Osteoblast (primary cell): ENCODE results near the gene TBL2. TPM values are rescaled to one million over a fixed set of nuclear protein-coding genes. Genes with fewer than 3 reads are reported as not detected.

ENCODE experiments used
- DNase-seq: peaks from one replicate; pipeline ENCODE4 v3.0.0; 2011; ENCODE audit warnings: low spot score, mixed read lengths; ENCODE audit not compliant: insufficient read length; ENCODE audit errors: missing footprints
- H2AFZ ChIP-seq: 2 replicates; pipeline ENCODE4 v1.6.0; 2011; ENCODE audit warnings: mild to moderate bottlenecking, low read length
- H3K27ac ChIP-seq: 2 replicates; pipeline ENCODE4 v1.5.1; 2011; ENCODE audit warnings: mild to moderate bottlenecking, low read depth, low read length, moderate library complexity
- H3K27me3 ChIP-seq: 2 replicates; pipeline ENCODE4 v1.6.0; 2012; ENCODE audit warnings: mild to moderate bottlenecking, control low read depth, inconsistent platforms, low read length, moderate library complexity; ENCODE audit not compliant: insufficient read depth
- H3K36me3 ChIP-seq: 2 replicates; pipeline ENCODE4 v1.5.1; 2011; ENCODE audit warnings: mild to moderate bottlenecking, low read length, control low read depth, moderate library complexity; ENCODE audit not compliant: insufficient read depth
- H3K4me1 ChIP-seq: 2 replicates; pipeline ENCODE4 v1.5.1; 2011; ENCODE audit warnings: mild to moderate bottlenecking, low read length, control low read depth, moderate library complexity; ENCODE audit not compliant: insufficient read depth
- H3K4me2 ChIP-seq: 2 replicates; pipeline ENCODE4 v1.6.0; 2011; ENCODE audit warnings: mild to moderate bottlenecking, low read length; ENCODE audit not compliant: insufficient read depth
- H3K4me3 ChIP-seq: fragments of 200-600 bp; sonication (generic); 3 replicates; pipeline ENCODE4 v1.5.1; 2012; ENCODE audit warnings: mild to moderate bottlenecking, low read length, inconsistent platforms; ENCODE audit not compliant: insufficient read depth
- H3K79me2 ChIP-seq: 2 replicates; pipeline ENCODE4 v1.6.0; 2012; ENCODE audit warnings: mild to moderate bottlenecking, low read length, control low read depth, inconsistent platforms; ENCODE audit not compliant: insufficient read depth
- H3K9me3 ChIP-seq: 2 replicates; pipeline ENCODE4 v1.5.1; 2011; ENCODE audit warnings: low read depth, low read length, control low read depth
- H4K20me1 ChIP-seq: 2 replicates; pipeline ENCODE4 v1.6.0; 2012; ENCODE audit warnings: mild to moderate bottlenecking, low read length, control low read depth; ENCODE audit not compliant: insufficient read depth
- CTCF ChIP-seq: IDR thresholded peaks from 2 replicates; pipeline ENCODE4 v1.5.1; 2011; ENCODE audit warnings: mild to moderate bottlenecking, low read depth, low read length, moderate library complexity; ENCODE audit errors: extremely low read depth
- total RNA-seq: library from RNA; depleted of rRNA; stranded (reverse); fragments of >200 nt; gene quantifications from 2 replicates; pipeline ENCODE4 v1.2.3, GENCODE V29; 2012

TBL2 gene
- total RNA-seq, 1 donor: 56.1 TPM

DNA sequence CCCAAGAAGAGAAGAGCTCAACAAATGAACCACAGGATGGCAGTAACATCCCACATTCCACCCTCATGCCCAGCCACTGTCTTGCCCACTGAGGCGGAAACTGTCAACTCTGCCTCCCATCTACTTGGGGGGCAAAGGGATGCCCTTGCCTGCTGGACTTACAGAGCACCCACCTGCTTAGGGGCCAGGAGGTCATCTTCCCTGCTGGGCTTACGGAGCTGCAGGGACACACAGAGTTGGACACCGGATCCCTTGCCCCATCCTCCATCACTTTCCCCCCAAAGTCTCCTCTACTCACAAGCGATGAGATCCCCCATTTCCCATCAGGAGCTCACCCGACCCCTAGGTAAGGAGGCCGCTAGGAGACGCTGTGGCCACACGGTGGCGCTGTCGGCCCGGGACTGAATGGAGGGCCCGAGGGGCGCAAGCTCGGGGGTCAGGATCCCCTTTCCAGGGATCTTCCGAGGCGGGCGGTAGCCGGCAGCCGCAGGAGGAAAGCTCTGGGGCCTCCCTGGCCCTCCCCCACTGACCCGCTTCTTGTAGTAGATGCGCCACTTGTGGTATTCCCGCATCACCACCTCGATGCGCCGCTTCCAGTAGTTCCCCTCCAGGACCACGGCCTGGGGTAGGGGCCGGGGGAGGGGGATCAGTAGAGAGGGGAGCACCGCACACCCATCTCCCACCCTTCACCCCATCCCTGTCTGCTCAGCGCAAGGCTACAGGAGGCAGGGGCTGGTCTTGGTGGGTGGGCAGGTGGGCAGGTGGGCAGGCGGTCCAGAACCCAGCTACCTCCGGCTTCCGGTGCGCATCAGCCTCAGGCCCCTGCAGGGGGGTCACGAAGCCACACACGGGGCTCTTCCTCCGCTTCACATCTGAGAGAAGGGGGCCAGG, 28.7 kb upstream of the TBL2 start:
- no peaks in the 10 kb centered on the region for H3K36me3 ChIP-seq
- H3K4me3 ChIP-seq: peak overlapping the region; percentile 46
- H2AFZ ChIP-seq: peak overlapping the region; percentile 41
- peaks cover 4% of the 10 kb centered on the region for H3K27me3 ChIP-seq
- peak overlapping the region; percentile 67 for H3K4me2 ChIP-seq
- DNase-seq: peak; percentile 98
- peaks cover 2% of the 10 kb centered on the region for H3K4me1 ChIP-seq
- TF ChIP-seq CTCF: peak; percentile 85
- H3K9me3 ChIP-seq: no peaks in the 10 kb centered on the region
- no peaks in the 10 kb centered on the region for H3K79me2 ChIP-seq
- no peak overlapping the region for H3K27ac ChIP-seq
- no peaks in the 10 kb centered on the region for H4K20me1 ChIP-seq

DNA sequence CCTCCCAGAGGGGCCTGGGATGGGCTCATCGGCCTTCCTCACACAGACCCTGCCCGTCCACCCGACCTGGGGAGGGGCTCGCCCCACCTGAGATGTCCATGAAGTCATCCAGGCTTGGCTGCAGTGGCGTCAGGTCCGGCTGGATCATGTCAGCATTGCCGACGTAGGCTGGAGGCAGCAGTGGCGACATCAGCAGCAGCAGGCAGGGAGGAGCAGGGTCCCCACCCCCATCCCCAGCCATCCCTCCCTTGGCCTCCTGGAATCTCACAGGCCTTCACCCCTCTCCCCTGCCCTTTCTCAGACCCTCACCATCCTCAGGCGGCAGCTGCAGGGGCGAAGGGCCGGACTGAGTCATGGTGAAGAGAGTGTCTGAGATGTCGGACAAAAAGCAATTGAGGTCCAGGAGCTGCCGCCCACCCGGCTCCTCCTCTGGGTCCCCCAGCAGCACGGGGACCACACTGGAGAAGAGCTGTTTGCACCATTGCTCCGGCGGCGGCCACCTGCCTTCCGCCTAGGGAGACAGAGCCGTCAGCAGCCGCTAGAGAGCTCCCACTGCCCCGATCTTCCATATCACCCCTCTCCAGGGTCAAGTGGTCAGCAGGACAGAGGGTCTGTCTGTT, 27.3 kb upstream of the TBL2 start:
- Histone ChIP-seq H3K4me2 (no peak overlapping the region), H4K20me1 (no peaks in the 10 kb centered on the region), H3K27me3 (peaks cover 4% of the 10 kb centered on the region), H3K36me3 (no peaks in the 10 kb centered on the region), H2AFZ (no peak overlapping the region), H3K4me1 (peaks cover 2% of the 10 kb centered on the region), H3K4me3 (no peak overlapping the region), H3K9me3 (no peaks in the 10 kb centered on the region), H3K27ac (no peak overlapping the region), H3K79me2 (no peaks in the 10 kb centered on the region)
- peak; percentile 45 for DNase-seq
- no peak for TF ChIP-seq CTCF

DNA sequence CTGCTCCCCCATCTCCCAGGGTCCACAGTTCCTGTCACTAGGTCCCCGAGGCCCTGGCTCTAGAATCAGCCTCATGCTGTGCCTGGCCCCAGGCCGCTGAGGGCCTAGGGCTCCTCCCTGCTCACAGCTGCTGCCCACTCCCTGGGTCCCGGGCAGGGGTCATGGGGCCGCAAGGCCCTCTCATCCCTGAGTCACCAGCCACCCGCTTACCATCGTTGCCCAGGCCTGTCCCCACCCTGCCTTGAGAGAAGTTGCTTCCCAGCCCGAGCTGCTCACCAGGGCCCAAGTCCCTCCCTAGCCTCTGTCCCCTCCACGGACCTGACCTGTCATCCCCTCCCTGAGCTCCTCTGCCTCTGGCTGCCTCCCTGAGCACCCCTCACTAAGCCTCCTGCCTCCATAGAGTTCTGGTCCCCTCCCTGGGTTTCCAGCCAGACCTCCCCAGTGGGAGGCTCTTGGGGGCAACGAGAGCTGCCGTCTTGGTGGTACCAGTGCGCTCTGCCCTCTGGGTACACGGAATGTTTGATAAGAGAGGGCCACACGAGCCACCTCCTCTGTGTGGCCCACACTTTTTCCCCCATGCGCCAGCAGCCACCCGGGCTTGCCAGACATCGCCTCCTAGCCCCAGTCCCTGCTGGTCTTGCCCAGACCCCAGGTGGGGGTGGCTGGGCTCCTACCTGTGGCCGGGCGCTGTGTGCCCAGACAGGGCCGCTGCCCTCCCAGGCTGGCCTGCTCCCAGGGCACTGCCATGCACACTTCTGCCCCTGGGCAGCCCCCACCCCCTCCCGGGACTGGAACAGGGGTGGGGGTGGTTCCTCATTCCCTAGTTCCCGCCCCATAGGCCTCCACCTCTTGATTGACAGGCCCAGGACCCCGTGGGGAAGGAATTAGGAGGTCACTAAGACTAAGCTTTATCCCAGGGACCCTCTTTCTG, 24.6 kb upstream of the TBL2 start:
- no peaks in the 10 kb centered on the region for H3K36me3 ChIP-seq
- peak; percentile 81 for DNase-seq
- no peak overlapping the region for H3K4me3 ChIP-seq
- peaks cover 4% of the 10 kb centered on the region for H3K27me3 ChIP-seq
- H3K9me3 ChIP-seq: no peaks in the 10 kb centered on the region
- H3K4me2 ChIP-seq: no peak overlapping the region
- H2AFZ ChIP-seq: peak overlapping the region; percentile 58
- H3K27ac ChIP-seq: no peak overlapping the region
- peaks cover 2% of the 10 kb centered on the region for H3K4me1 ChIP-seq
- H4K20me1 ChIP-seq: no peaks in the 10 kb centered on the region
- H3K79me2 ChIP-seq: no peaks in the 10 kb centered on the region
- TF ChIP-seq CTCF: no peak
